Measurements from ENCODE around the gene GAPDH. TPM values are rescaled to one million over a fixed set of nuclear protein-coding genes. Genes with fewer than 3 reads are reported as not detected.

Gene GAPDH
- total and polyA plus RNA-seq, 2 experiments from 2014 or later: 1,719 to 2,607 TPM

DNA sequence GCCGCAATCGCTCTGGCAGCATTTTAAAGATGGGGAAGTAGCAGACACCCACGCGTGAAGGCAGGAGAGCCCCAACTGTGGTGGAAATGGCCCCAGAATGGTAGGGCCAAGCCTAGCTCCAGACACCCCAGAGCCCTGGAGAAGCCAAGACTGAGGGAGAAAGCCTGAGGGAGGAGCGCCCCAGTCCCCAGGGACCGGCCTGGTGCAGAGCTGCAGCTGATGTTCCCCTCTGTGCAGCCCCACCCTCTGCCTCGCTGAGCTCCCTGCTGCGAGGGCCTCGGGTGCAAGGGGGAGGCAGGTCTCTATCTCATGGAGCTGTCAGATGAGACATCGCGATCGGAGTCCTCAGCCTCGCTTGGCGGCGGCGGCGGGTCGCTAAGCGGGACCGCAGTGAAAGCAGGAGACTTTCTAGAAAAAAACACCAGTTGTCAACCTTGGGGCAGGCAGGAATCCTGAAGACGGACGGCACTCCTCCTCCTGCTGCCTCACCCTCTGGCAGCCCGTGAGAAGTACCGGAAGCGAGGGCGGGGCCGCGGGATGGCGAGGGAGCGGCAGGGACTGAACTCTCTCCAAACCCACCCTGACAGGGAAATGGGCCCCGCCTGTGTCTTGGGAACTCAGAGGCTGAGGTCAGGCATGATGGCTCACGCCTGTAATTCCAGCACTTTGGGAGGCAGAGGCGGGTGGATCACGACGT, 6.0 kb downstream of the GAPDH start:
- Histone ChIP-seq H2AFZ (no peak overlapping the region), H3K4me3 (no peak overlapping the region), H3K4me2 (peak overlapping the region; percentile 68), H3K27ac (peak overlapping the region; percentile 95), H3K4me1 (ENCODE audit: insufficient read depth) (peaks cover 37% of the 10 kb centered on the region), H3K36me3 (replicated peaks; ENCODE audit: insufficient read depth, low read depth) (no peaks in the 10 kb centered on the region), H3K27me3 (no peaks in the 10 kb centered on the region), H3K9me2 (replicated peaks; ENCODE audit: insufficient read depth) (no peaks in the 10 kb centered on the region), H3K79me2 (peaks cover 18% of the 10 kb centered on the region), H4K20me1 (ENCODE audit: insufficient read depth, poor library complexity, severe bottlenecking) (peaks cover 31% of the 10 kb centered on the region), H3K9me3 (ENCODE audit: low read depth) (no peaks in the 10 kb centered on the region)
- peak; percentile 93 for DNase-seq (ENCODE audit: low spot score)
- 27% methylated on average over 35 of the region's 35 CpGs for WGBS (ENCODE audit: low lambda C conversion rate, missing lambda C conversion rate)
- TF ChIP-seq EZH2phosphoT487 (IDR thresholded peaks at IDR 0.05; ENCODE audit: low read depth, severe bottlenecking, unreplicated experiment) (no peak), EZH2 (IDR thresholded peaks at IDR 0.05; ENCODE audit: borderline replicate concordance) (no peak)
- TF ChIP-seq, protein P1, sequence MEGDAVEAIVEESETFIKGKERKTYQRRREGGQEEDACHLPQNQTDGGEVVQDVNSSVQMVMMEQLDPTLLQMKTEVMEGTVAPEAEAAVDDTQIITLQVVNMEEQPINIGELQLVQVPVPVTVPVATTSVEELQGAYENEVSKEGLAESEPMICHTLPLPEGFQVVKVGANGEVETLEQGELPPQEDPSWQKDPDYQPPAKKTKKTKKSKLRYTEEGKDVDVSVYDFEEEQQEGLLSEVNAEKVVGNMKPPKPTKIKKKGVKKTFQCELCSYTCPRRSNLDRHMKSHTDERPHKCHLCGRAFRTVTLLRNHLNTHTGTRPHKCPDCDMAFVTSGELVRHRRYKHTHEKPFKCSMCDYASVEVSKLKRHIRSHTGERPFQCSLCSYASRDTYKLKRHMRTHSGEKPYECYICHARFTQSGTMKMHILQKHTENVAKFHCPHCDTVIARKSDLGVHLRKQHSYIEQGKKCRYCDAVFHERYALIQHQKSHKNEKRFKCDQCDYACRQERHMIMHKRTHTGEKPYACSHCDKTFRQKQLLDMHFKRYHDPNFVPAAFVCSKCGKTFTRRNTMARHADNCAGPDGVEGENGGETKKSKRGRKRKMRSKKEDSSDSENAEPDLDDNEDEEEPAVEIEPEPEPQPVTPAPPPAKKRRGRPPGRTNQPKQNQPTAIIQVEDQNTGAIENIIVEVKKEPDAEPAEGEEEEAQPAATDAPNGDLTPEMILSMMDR (IDR thresholded peaks at IDR 0.05; ENCODE audit: poor library complexity): no peak

- TF ChIP-seq EZH2 (IDR thresholded peaks at IDR 0.05; ENCODE audit: borderline replicate concordance) (no peak), EZH2phosphoT487 (IDR thresholded peaks at IDR 0.05; ENCODE audit: low read depth, severe bottlenecking, unreplicated experiment) (no peak)
- TF ChIP-seq, protein P1 (IDR thresholded peaks at IDR 0.05; ENCODE audit: poor library complexity): no peak
- peaks cover 27% of the 10 kb centered on the region for H3K4me1 ChIP-seq (ENCODE audit: insufficient read depth)
- H3K4me3 ChIP-seq: no peak overlapping the region
- H3K27ac ChIP-seq: peak overlapping the region; percentile 95
- no peaks in the 10 kb centered on the region for H3K9me3 ChIP-seq (ENCODE audit: low read depth)
- peaks cover 6% of the 10 kb centered on the region for H3K79me2 ChIP-seq
- no peak overlapping the region for H2AFZ ChIP-seq
- H4K20me1 ChIP-seq (ENCODE audit: insufficient read depth, poor library complexity, severe bottlenecking): peaks cover 18% of the 10 kb centered on the region
- 81% methylated on average over 26 of the region's 26 CpGs for WGBS (ENCODE audit: low lambda C conversion rate, missing lambda C conversion rate)
- H3K9me2 ChIP-seq (replicated peaks; ENCODE audit: insufficient read depth): no peaks in the 10 kb centered on the region
- no peaks in the 10 kb centered on the region for H3K27me3 ChIP-seq
- DNase-seq (ENCODE audit: low spot score): no peak
- peak overlapping the region; percentile 68 for H3K4me2 ChIP-seq
- H3K36me3 ChIP-seq (replicated peaks; ENCODE audit: insufficient read depth, low read depth): no peaks in the 10 kb centered on the region
Measured at GRCh38 chr12:6541371-6542165, 7.3 kb downstream of the GAPDH start.

DNA sequence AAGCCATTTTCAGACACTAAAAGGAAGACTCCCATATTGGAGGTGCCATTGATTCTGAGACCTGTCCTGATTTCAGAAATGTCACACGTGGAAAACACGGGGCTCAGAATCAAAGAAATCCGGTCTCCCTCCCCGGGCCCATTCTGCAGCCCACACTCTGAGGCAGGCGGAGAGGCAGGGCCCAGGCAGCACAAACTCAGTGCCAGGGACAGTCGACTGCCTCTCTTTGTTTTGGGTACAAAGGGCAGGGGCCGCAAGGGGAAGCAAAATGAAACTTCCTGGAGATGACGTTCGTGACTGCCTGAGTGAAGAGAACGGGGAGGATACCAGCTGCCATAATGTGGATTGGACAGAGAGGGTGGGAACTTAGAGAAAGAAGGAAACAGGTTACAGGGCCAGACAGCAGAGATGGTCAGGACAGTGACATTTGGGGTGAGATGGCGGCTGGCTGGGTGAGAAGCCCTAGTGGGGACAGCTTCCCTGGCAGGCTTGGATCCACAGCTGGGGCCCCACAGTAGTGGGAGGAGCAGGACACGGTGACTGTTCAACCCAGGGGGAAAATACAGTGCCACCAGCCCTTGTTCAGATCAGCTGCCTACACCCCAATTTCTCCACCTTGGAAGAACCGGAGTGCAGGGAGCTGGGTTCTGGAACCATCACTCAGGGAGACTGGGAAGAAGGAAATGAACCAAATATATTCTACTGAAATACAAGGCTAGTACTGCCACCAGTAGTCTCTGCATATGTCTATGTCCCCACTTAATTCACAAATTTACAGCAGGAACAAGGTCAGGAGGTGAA, 8.1 kb downstream of the GAPDH start:
- Histone ChIP-seq H3K27ac (peak overlapping the region; percentile 95), H3K79me2 (no peaks in the 10 kb centered on the region), H2AFZ (no peak overlapping the region), H3K4me1 (ENCODE audit: insufficient read depth) (peaks cover 27% of the 10 kb centered on the region), H4K20me1 (ENCODE audit: insufficient read depth, poor library complexity, severe bottlenecking) (peaks cover 11% of the 10 kb centered on the region), H3K36me3 (replicated peaks; ENCODE audit: insufficient read depth, low read depth) (no peaks in the 10 kb centered on the region), H3K9me2 (replicated peaks; ENCODE audit: insufficient read depth) (no peaks in the 10 kb centered on the region), H3K27me3 (no peaks in the 10 kb centered on the region), H3K9me3 (ENCODE audit: low read depth) (no peaks in the 10 kb centered on the region), H3K4me3 (no peak overlapping the region), H3K4me2 (peak overlapping the region; percentile 68)
- WGBS (ENCODE audit: low lambda C conversion rate, missing lambda C conversion rate): 72% methylated on average over 13 of the region's 13 CpGs
- TF ChIP-seq, protein P1 (IDR thresholded peaks at IDR 0.05; ENCODE audit: poor library complexity): no peak
- TF ChIP-seq EZH2 (IDR thresholded peaks at IDR 0.05; ENCODE audit: borderline replicate concordance) (no peak), EZH2phosphoT487 (IDR thresholded peaks at IDR 0.05; ENCODE audit: low read depth, severe bottlenecking, unreplicated experiment) (no peak)
- peak; percentile 77 for DNase-seq (ENCODE audit: low spot score)
